ENCODE data around the gene SLC25A51.

The SLC25A51 gene

DNA sequence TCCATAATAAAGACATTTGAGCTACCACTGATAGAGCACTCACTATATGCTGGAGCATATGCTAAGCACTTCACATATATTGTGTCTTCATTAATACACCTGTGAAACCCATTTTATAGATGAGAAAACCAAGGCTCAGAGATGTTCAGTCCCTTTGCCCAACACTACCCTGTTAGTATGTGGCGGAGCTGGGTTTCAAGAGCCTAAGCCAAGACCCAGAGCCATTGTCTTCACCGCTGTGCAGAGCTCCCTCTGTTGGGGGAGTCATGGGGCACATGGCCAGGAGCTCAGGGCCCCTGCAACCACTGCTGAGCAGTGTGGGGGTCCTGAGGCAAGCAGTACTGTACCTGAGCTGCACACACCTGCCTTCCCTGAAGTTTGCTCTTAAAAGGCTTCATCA lies 37.3 kb upstream of the SLC25A51 start:
- no peaks in the 10 kb centered on the region for H3F3A ChIP-seq (ENCODE audit: insufficient read depth)

DNA sequence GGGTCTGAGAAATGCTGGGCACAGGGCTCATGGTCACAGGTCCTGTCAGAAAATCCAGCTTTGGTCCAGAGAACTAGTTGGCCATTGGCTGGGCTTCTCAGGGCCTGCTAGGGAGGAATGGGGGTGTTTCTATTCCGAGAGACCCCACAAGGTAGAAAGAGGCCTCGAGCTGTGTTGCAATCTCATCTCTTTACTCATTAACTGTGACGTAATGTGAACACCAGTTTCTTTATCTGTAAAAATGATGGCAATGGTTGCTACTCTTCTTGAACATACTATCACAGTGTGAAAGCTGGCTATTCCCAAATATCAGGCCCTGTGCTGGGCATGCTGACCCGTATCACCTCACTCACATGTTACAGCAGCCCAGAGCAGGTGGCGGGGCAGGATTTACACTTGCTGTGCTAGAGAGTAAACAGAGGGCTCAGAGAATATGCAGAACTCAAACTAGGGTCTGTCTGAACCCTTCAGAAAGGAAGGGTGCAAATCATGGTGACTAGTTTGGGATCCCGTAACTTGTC lies 35.7 kb upstream of the SLC25A51 start:
- H3K9me3 ChIP-seq (ENCODE audit: insufficient read depth, low read length) = no peaks in the 10 kb centered on the region
- H3K4me3 ChIP-seq (ENCODE audit: insufficient read depth, low read length, poor library complexity, severe bottlenecking) = no peak overlapping the region
- TF ChIP-seq EZH2phosphoT487 (conservative IDR thresholded peaks at IDR 0.05; ENCODE audit: low read length) = no peak
- TF ChIP-seq, protein P1, sequence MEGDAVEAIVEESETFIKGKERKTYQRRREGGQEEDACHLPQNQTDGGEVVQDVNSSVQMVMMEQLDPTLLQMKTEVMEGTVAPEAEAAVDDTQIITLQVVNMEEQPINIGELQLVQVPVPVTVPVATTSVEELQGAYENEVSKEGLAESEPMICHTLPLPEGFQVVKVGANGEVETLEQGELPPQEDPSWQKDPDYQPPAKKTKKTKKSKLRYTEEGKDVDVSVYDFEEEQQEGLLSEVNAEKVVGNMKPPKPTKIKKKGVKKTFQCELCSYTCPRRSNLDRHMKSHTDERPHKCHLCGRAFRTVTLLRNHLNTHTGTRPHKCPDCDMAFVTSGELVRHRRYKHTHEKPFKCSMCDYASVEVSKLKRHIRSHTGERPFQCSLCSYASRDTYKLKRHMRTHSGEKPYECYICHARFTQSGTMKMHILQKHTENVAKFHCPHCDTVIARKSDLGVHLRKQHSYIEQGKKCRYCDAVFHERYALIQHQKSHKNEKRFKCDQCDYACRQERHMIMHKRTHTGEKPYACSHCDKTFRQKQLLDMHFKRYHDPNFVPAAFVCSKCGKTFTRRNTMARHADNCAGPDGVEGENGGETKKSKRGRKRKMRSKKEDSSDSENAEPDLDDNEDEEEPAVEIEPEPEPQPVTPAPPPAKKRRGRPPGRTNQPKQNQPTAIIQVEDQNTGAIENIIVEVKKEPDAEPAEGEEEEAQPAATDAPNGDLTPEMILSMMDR (IDR thresholded peaks at IDR 0.05; ENCODE audit: insufficient read depth, low read length, poor library complexity, severe bottlenecking) = no peak
- H2AFZ ChIP-seq (ENCODE audit: low read depth, low read length, severe bottlenecking) = no peak overlapping the region
- no peak overlapping the region for H3K4me2 ChIP-seq (ENCODE audit: low read depth, low read length, poor library complexity, severe bottlenecking)
- H3K9me2 ChIP-seq (replicated peaks; ENCODE audit: insufficient read depth, low read length) = no peaks in the 10 kb centered on the region
- H3K9ac ChIP-seq (ENCODE audit: low read length) = no peak overlapping the region
- H3F3A ChIP-seq (ENCODE audit: insufficient read depth) = no peaks in the 10 kb centered on the region
- no peaks in the 10 kb centered on the region for H3K36me3 ChIP-seq (ENCODE audit: low read length)
- no peaks in the 10 kb centered on the region for H4K20me1 ChIP-seq (ENCODE audit: low read depth, low read length)
- no peaks in the 10 kb centered on the region for H3K79me2 ChIP-seq (ENCODE audit: insufficient read depth, low read length)
- no peak overlapping the region for H3K27ac ChIP-seq (ENCODE audit: low read depth, low read length)
- no peaks in the 10 kb centered on the region for H3K27me3 ChIP-seq (ENCODE audit: low read length)

More for the DNA sequence above, 37.3 kb upstream of the SLC25A51 start:
- Histone ChIP-seq H3K4me3 (ENCODE audit: insufficient read depth, low read length, poor library complexity, severe bottlenecking) (no peak overlapping the region), H3K9me3 (ENCODE audit: insufficient read depth, low read length) (no peaks in the 10 kb centered on the region), H4K20me1 (ENCODE audit: low read depth, low read length) (no peaks in the 10 kb centered on the region), H3K9ac (ENCODE audit: low read length) (no peak overlapping the region), H3K27me3 (ENCODE audit: low read length) (no peaks in the 10 kb centered on the region), H3K36me3 (ENCODE audit: low read length) (no peaks in the 10 kb centered on the region), H3K4me2 (ENCODE audit: low read depth, low read length, poor library complexity, severe bottlenecking) (no peak overlapping the region), H3K9me2 (replicated peaks; ENCODE audit: insufficient read depth, low read length) (no peaks in the 10 kb centered on the region), H3K27ac (ENCODE audit: low read depth, low read length) (no peak overlapping the region), H3K79me2 (ENCODE audit: insufficient read depth, low read length) (no peaks in the 10 kb centered on the region), H2AFZ (ENCODE audit: low read depth, low read length, severe bottlenecking) (no peak overlapping the region)
- no peak for TF ChIP-seq EZH2phosphoT487 (conservative IDR thresholded peaks at IDR 0.05; ENCODE audit: low read length)
- TF ChIP-seq, protein P1 (IDR thresholded peaks at IDR 0.05; ENCODE audit: insufficient read depth, low read length, poor library complexity, severe bottlenecking) = no peak

DNA sequence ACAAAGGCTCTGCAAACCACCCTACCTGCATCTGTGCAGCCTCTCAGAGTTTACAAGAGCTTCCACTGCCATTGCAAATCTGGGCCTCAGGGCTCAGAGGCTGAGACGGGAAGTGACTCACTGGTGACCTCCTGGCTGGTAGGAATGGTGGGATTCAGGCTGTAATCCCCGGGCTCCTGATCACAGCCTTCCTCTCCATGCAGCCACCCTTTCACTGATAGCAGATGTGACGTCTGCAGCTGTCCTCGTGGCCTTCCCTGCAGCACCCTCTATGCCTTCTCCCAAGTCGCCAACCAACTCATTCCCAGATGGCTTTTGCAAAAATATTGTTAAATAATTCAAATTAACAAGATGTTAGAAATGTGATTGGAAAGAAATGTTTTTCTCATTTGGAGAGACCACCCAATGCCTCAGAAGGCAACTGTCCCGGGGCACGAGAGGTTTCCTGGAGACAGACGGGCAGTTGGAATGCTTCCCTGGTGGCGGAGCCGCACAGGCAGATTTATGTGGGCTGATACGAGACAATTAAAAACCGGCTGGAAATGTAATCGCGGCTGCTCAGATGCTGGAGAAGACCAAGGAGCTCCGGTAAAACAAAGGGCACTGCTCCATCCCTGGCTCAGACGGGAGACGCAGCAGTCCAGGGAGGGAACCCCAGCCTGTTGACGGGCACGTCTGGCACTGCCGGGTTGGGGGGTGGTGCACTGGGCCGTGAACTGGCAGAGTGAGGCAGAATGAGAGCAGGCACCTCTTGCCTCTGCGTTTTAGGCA lies 34.4 kb upstream of the SLC25A51 start:
- Histone ChIP-seq H3K4me2 (ENCODE audit: low read depth, low read length, poor library complexity, severe bottlenecking) (no peak overlapping the region), H2AFZ (ENCODE audit: low read depth, low read length, severe bottlenecking) (no peak overlapping the region), H3F3A (ENCODE audit: insufficient read depth) (no peaks in the 10 kb centered on the region), H3K79me2 (ENCODE audit: insufficient read depth, low read length) (no peaks in the 10 kb centered on the region), H4K20me1 (ENCODE audit: low read depth, low read length) (no peaks in the 10 kb centered on the region), H3K27ac (ENCODE audit: low read depth, low read length) (no peak overlapping the region), H3K9me3 (ENCODE audit: insufficient read depth, low read length) (no peaks in the 10 kb centered on the region), H3K27me3 (ENCODE audit: low read length) (no peaks in the 10 kb centered on the region), H3K4me3 (ENCODE audit: insufficient read depth, low read length, poor library complexity, severe bottlenecking) (no peak overlapping the region), H3K9me2 (replicated peaks; ENCODE audit: insufficient read depth, low read length) (no peaks in the 10 kb centered on the region), H3K36me3 (ENCODE audit: low read length) (no peaks in the 10 kb centered on the region), H3K9ac (ENCODE audit: low read length) (no peak overlapping the region)
- no peak for TF ChIP-seq EZH2phosphoT487 (conservative IDR thresholded peaks at IDR 0.05; ENCODE audit: low read length)
- TF ChIP-seq, protein P1 (IDR thresholded peaks at IDR 0.05; ENCODE audit: insufficient read depth, low read length, poor library complexity, severe bottlenecking) = no peak

All from SU-DHL-6 (cell line).